HG03342 (cell line): ENCODE measurements around the gene SUPT4H1.

Experiments used
- ATAC-seq: cut with Tn5 transposase; IDR thresholded peaks from one replicate; pipeline ENCODE4 v1.9.1; 2021; ENCODE audit warnings: mild to moderate bottlenecking, moderate library complexity; ENCODE audit not compliant: unreplicated experiment

Gene SUPT4H1

GRCh38 chr17:58308985-58309917, 42.8 kb downstream of the SUPT4H1 start:
- ATAC-seq, result no peak

- no peak for ATAC-seq
Measured at GRCh38 chr17:58308173-58308984, 43.6 kb downstream of the SUPT4H1 start.

- ATAC-seq, result no peak
Measured at GRCh38 chr17:58307468-58308172, 44.4 kb downstream of the SUPT4H1 start.

DNA sequence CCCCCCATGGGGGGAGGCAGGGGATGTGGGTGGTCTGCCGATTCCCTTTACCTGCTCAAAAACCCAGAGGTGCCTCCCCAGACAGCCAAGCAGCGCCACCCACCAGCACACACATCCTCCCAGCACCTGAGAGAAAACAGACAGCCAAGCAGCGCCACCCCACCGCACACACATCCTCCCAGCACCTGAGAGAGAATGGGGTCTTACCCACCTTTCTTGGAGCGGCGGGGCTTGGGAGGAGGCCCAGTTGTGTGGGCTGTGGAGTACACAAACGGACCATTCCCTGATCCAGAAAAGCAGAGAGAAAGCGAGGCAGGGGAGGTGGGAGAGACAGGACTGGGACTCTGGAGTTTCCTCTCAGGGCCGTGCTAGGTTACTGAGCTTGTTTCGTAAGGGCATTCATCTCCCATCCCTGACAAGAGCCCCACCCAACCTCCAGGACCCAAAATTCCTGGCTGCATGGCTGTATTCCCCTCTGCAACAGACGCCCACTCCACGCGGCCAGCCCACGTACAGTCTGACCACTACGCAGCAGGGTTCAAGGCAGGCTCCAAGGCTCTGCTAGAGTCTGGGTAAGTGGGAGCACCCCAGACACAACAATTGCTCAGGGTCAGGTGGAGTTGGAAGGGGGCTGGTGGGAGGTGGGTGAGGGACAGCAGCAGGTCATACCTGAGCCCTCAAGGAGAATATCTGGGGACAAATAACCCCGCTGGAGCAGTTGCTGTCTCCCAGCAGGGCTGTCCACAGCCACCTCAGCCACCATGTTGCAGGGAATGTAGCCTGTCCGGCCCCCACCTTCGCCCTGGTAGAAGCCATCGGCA, 45.7 kb downstream of the SUPT4H1 start:
- no peak for ATAC-seq

GRCh38 chr17:58305626-58306025, 46.4 kb downstream of the SUPT4H1 start:
- no peak for ATAC-seq

GRCh38 chr17:58304750-58305486, 47.1 kb downstream of the SUPT4H1 start:
- no peak for ATAC-seq

DNA sequence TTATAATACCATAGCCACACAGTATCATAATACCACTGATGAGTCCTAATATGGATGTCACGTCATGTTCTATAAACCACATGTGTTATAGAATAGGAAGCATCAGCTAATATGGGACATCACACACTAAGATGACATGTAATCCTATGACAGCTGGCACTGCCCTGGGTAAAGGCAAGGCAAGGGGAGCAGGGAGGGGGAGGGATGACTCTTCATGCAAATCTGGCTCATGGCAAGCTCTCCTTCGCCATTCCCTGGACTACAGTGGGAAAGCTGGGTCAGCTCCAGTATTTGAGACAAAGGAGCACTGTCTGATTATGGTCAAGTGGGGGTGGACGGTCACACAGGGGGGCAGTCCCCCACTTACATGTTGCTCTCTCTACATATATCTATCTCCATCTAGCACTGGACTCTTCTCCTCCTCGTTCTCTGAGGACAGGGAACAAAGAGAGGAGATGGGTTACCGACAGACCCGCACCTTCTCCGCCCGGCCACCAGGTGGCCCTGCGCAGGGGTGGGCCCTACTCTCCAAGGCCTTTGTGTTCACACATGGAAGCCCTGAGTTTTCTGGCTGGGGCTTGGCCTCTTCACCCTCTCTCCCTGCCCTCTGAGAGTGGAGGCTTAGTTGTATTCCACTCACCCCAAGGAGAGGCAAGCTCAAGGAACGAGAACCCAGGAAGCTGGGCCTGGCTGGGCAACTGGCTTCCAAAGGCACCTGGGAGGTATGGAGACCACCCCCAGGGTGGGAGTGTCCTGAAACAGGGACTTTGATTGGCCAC, 47.8 kb downstream of the SUPT4H1 start:
- ATAC-seq, result no peak

- no peak for ATAC-seq
Measured at GRCh38 chr17:58302919-58303585, 48.9 kb downstream of the SUPT4H1 start.

GRCh38 chr17:58302171-58302918, 49.7 kb downstream of the SUPT4H1 start:
- no peak for ATAC-seq

- ATAC-seq, result no peak
Measured at GRCh38 chr17:58301504-58302150, 50.4 kb downstream of the SUPT4H1 start.

- ATAC-seq, result no peak
Measured at GRCh38 chr17:58300336-58300735, 51.7 kb downstream of the SUPT4H1 start.
